ENCODE data around the gene MRPL48. TPM values are rescaled to one million over a fixed set of nuclear protein-coding genes. Genes with fewer than 3 reads are reported as not detected.
"Not testable (repeated sequence)": the region's sequence is repeated elsewhere in the genome, so short reads cannot be mapped to it uniquely, and the experiment has no call there.

MRPL48 gene
- total and polyA plus RNA-seq, 12 donors: 25.1 to 44.4 (median 32.7) TPM

DNA sequence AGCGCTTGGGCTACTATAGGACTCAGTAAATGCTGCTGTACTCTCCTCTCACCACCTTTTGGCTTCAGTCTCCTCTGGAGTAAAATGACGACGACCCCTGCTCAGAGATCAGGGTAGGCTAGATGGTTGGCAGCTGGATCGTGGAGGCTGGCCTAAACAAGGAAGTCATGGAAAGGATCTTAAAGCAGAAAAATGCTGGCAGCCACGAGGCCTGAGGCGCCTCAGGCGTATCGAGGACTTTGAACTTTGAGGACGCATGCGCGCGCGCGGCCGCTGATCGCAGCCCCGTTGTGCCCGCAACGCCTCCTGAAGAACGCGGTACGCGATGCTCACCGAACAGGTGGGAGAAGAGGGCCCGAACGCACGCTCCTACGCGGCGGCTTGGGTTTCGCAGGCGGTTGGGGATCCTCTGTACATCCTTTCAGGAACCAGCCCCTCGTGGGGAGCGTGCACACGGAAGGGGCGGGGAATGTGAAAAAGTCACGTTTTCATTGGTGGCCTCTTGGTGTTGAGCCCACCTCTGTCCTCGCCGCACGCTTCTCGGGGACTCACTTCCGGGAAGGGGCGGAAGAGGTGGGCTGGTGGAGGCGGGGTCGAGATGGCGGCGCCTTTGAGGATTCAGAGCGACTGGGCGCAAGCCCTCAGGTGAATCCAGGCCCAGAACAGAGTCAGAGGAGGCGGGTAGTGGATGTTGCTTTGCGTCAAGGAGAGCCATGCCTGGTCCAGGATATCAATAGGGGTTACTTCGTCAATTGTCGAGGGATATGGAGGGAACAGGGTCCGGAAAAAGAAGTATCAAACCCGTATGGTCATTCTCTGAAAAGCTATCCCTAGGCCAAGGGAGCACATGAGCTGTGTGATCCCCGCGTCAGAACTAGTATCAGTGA is 89.0 kb downstream of the MRPL48 start, which contains the start of the genes COA4 and PAAF1:
COA4 (minus strand) TSS at position 423 of the 887 bp plus-strand sequence. CDS start 3,468 bp downstream, outside the sequence.
PAAF1 (plus strand) TSS at position 576 of the 887 bp plus-strand sequence; CDS start at position 599, 23 bp downstream.
- H3K4me3 ChIP-seq: peak within 1 kb of the TSS; percentile 42 to 88 (median 74)
- no peaks in the 10 kb centered on the region for H3K9me3 ChIP-seq
- no peak for TF ChIP-seq CTCF (IDR thresholded peaks at IDR 0.05)
- H3K4me1 ChIP-seq: peaks cover 0 to 27% (median 23%) of the 10 kb centered on the region in 9 donors
- H3K27me3 ChIP-seq: no peaks in the 10 kb centered on the region
- H3K27ac ChIP-seq: peak within 1 kb of the TSS in 9 of 10 donors; percentile 52 to 90 (median 85)
- peak; percentile 98 to 100 (median 100) for ATAC-seq
- intact Hi-C loops (cut with DNase I): loop anchor here in 4 of 10 donors (5.0 to 10.0 kb wide), 2 partner anchors 89 to 92 kb away; partner anchors contain the start of gene MRPL48 (in 4 of the 4)
- peaks cover 0 to 46% (median 12%) of the 10 kb centered on the region in 9 donors for H3K36me3 ChIP-seq
- peak; percentile 92 to 95 for DNase-seq
- WGBS, 2 donors: 0% methylated on average over 57 of the region's 57 CpGs

- Histone ChIP-seq H3K27me3 (no peaks in the 10 kb centered on the region), H3K27ac (no peak overlapping the region), H3K4me3 (no peak overlapping the region), H3K9me3 (no peaks in the 10 kb centered on the region), H3K36me3 (peaks cover 0 to 32% (median under 1%) of the 10 kb centered on the region in 9 donors), H3K4me1 (peaks cover 0 to 27% (median 23%) of the 10 kb centered on the region in 9 donors)
- no peak for DNase-seq
- WGBS, 2 donors: 79 to 96% methylated on average over 1 of the region's 1 CpG
- ATAC-seq: no peak
- no peak for TF ChIP-seq CTCF (IDR thresholded peaks at IDR 0.05)
- intact Hi-C loops (cut with DNase I): loop anchor here in 4 of 10 donors (5.0 to 10.0 kb wide), 2 partner anchors 91 to 94 kb away; partner anchors contain the start of gene MRPL48 (in 4 of the 4)
Observed at GRCh38 chr11:73878771-73879170, 91.1 kb downstream of the MRPL48 start.

- H3K9me3 ChIP-seq; intact Hi-C loops (cut with DNase I); DNase-seq; ATAC-seq; H3K27ac ChIP-seq; H3K27me3 ChIP-seq; H3K4me3 ChIP-seq: not testable (repeated sequence)
- Histone ChIP-seq H3K36me3 (peaks cover 0 to 33% (median 0%) of the 10 kb centered on the region in 9 donors), H3K4me1 (peaks cover 0 to 20% (median 16%) of the 10 kb centered on the region in 9 donors)
- WGBS, 2 donors: 81 to 83% methylated on average over 9 to 10 of the region's 10 CpGs
Observed at GRCh38 chr11:73880449-73880848, 92.8 kb downstream of the MRPL48 start.

DNA sequence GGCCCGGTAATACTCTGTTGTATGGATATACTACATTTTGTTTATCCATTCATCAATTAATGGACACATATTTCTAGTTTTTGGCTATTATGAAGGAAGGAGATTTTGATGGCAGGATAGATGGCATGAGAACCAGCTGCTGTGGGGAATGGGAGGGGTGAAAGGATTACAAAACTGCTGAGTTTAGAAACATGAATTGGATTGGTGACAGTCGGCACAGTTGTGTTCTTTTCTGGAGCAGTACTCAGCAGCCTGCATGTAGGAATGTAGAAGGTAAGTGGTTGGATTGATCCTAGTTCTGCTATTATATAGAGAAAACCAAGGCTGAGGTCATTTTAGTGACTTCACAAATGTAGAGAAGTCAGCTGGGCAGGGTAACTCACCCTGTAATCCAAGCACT is 96.2 kb downstream of the MRPL48 start:
- Histone ChIP-seq H3K27me3 (no peaks in the 10 kb centered on the region), H3K4me3 (no peak overlapping the region), H3K27ac (no peak overlapping the region), H3K4me1 (no peaks in the 10 kb centered on the region), H3K9me3 (no peaks in the 10 kb centered on the region), H3K36me3 (peaks cover 0 to 58% (median 20%) of the 10 kb centered on the region in 9 donors)
- intact Hi-C loops (cut with DNase I): no loop called here
- no peak for ATAC-seq
- 93 to 97% methylated on average over 2 of the region's 2 CpGs for WGBS, 2 donors
- no peak for DNase-seq
- TF ChIP-seq CTCF (IDR thresholded peaks at IDR 0.05): no peak
